Activated T-cell treated with anti-CD3 and anti-CD28 coated beads, Interleukin-2, amount 50 U/mL, for 48 hours (primary cell): ENCODE results near the gene USP10.

Experiments
- DNase-seq, 2 experiments: peaks; one replicate each; pipeline ENCODE4 v3.0.0-alpha.2; 2020

USP10 gene

GRCh38 chr16:84778720-84779119 is 78.9 kb downstream of the USP10 start:
- no peak for DNase-seq

- no peak for DNase-seq
Observed at GRCh38 chr16:84780063-84780462, 80.3 kb downstream of the USP10 start.

- DNase-seq, result no peak
Observed at GRCh38 chr16:84780544-84781376, 81.0 kb downstream of the USP10 start.

- DNase-seq, result no peak
Observed at GRCh38 chr16:84782846-84783245, 83.0 kb downstream of the USP10 start.

- no peak for DNase-seq
Observed at GRCh38 chr16:84785843-84786581, 86.2 kb downstream of the USP10 start.

- no peak for DNase-seq
Observed at GRCh38 chr16:84786605-84787262, 86.9 kb downstream of the USP10 start.

GRCh38 chr16:84787263-84787622 is 87.4 kb downstream of the USP10 start:
- DNase-seq, result no peak

- DNase-seq, result no peak
Observed at GRCh38 chr16:84788920-84789391, 89.2 kb downstream of the USP10 start.

GRCh38 chr16:84789431-84789830 is 89.6 kb downstream of the USP10 start:
- DNase-seq, result no peak

GRCh38 chr16:84790301-84790700 is 90.5 kb downstream of the USP10 start:
- no peak for DNase-seq

- DNase-seq, result no peak
Observed at GRCh38 chr16:84791088-84791487, 91.3 kb downstream of the USP10 start.

- DNase-seq, result no peak
Observed at GRCh38 chr16:84791501-84791900, 91.7 kb downstream of the USP10 start.

- no peak for DNase-seq
Observed at GRCh38 chr16:84794186-84794585, 94.4 kb downstream of the USP10 start.

- DNase-seq, result no peak
Observed at GRCh38 chr16:84794626-84795025, 94.8 kb downstream of the USP10 start.

GRCh38 chr16:84795329-84796053 is 95.7 kb downstream of the USP10 start:
- no peak for DNase-seq

GRCh38 chr16:84800158-84800978 is 100.6 kb downstream of the USP10 start:
- no peak for DNase-seq

- no peak for DNase-seq
Observed at GRCh38 chr16:84803146-84803545, 103.3 kb downstream of the USP10 start.

- DNase-seq, result no peak
Observed at GRCh38 chr16:84804326-84804725, 104.5 kb downstream of the USP10 start.

- no peak for DNase-seq
Observed at GRCh38 chr16:84806256-84806889, 106.6 kb downstream of the USP10 start.

- DNase-seq, result no peak
Observed at GRCh38 chr16:84806890-84807258, 107.1 kb downstream of the USP10 start.

GRCh38 chr16:84807776-84808175 is 108.0 kb downstream of the USP10 start:
- DNase-seq, result no peak

- no peak for DNase-seq
Observed at GRCh38 chr16:84808826-84809225, 109.0 kb downstream of the USP10 start.
